SK-N-SH treated with all-trans-retinoic acid at 6 μM for 48 hours (cell line): ENCODE results near the gene PNN.

ENCODE experiments used
- ESRRG ChIP-seq: fragments of 250-450 bp; sonication (Bioruptor Pico); IDR thresholded peaks from 2 replicates; pipeline ENCODE4 v1.6.1; 2021; ENCODE audit warnings: mild to moderate bottlenecking
- GLIS3 ChIP-seq: fragments of 250-450 bp; sonication (Bioruptor Pico); IDR thresholded peaks from 2 replicates; pipeline ENCODE4 v1.5.0; 2020; ENCODE audit warnings: mild to moderate bottlenecking, moderate library complexity
- TOX ChIP-seq: fragments of 250-450 bp; sonication (Bioruptor Pico); IDR thresholded peaks from 2 replicates; pipeline ENCODE4 v1.8.0; 2021; ENCODE audit warnings: mild to moderate bottlenecking, moderate library complexity, borderline replicate concordance
- ZFP30 ChIP-seq: fragments of 450-650 bp; formaldehyde crosslinking; IDR thresholded peaks from 2 replicates; pipeline ENCODE4 v1.5.0; 2022; ENCODE audit warnings: mild to moderate bottlenecking, moderate library complexity
- TF ChIP-seq, protein P1 (sequence below): fragments of 250-450 bp; sonication (Bioruptor Pico); IDR thresholded peaks from 2 replicates; pipeline ENCODE4 v1.5.1; 2021; ENCODE audit warnings: mild to moderate bottlenecking, moderate library complexity
- TF ChIP-seq, protein P2 (sequence below): fragments of 250-450 bp; sonication (Bioruptor Pico); IDR thresholded peaks from 2 replicates; pipeline ENCODE4 v1.8.0; 2020; ENCODE audit warnings: mild to moderate bottlenecking, moderate library complexity, borderline replicate concordance

DNA sequence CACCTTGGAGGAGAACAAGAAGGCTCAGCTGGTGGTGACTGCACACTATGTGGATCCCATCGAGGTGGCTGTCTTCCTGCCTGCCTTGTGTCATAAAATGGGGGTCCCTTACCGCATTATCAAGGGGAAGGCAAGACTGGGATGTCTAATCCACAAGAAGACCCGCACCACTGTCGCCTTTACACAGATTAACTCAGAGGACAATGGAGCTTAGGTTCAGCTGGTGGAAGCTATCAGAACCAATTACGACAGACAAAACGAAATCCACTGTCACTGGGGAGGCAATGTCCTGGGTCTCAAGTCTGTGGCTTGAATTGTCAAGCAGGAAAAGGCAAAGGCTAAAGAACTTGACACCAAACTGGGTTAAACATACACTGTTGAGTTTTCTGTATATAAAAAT, 17.6 kb upstream of the PNN start:
- TF ChIP-seq, protein P1, sequence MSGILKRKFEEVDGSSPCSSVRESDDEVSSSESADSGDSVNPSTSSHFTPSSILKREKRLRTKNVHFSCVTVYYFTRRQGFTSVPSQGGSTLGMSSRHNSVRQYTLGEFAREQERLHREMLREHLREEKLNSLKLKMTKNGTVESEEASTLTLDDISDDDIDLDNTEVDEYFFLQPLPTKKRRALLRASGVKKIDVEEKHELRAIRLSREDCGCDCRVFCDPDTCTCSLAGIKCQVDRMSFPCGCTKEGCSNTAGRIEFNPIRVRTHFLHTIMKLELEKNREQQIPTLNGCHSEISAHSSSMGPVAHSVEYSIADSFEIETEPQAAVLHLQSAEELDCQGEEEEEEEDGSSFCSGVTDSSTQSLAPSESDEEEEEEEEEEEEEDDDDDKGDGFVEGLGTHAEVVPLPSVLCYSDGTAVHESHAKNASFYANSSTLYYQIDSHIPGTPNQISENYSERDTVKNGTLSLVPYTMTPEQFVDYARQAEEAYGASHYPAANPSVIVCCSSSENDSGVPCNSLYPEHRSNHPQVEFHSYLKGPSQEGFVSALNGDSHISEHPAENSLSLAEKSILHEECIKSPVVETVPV (CRISPR knock-in tag): no peak
- no peak for TF ChIP-seq TOX (CRISPR knock-in tag)
- TF ChIP-seq ESRRG (CRISPR knock-in tag): no peak
- no peak for TF ChIP-seq GLIS3 (CRISPR knock-in tag)
- TF ChIP-seq, protein P2, sequence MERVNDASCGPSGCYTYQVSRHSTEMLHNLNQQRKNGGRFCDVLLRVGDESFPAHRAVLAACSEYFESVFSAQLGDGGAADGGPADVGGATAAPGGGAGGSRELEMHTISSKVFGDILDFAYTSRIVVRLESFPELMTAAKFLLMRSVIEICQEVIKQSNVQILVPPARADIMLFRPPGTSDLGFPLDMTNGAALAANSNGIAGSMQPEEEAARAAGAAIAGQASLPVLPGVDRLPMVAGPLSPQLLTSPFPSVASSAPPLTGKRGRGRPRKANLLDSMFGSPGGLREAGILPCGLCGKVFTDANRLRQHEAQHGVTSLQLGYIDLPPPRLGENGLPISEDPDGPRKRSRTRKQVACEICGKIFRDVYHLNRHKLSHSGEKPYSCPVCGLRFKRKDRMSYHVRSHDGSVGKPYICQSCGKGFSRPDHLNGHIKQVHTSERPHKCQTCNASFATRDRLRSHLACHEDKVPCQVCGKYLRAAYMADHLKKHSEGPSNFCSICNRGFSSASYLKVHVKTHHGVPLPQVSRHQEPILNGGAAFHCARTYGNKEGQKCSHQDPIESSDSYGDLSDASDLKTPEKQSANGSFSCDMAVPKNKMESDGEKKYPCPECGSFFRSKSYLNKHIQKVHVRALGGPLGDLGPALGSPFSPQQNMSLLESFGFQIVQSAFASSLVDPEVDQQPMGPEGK: no peak
- no peak for TF ChIP-seq ZFP30
